Dedifferentiated amniotic fluid mesenchymal stem cell (primary cell): Measurements from ENCODE around the gene RASAL1.

Source experiments
- DNase-seq: peaks from one replicate; pipeline ENCODE4 v3.0.0-alpha.2; 2016; ENCODE audit errors: extremely low spot score

RASAL1 gene

GRCh38 chr12:113071135-113072112 is 64.1 kb downstream of the RASAL1 start:
- no peak for DNase-seq

DNA sequence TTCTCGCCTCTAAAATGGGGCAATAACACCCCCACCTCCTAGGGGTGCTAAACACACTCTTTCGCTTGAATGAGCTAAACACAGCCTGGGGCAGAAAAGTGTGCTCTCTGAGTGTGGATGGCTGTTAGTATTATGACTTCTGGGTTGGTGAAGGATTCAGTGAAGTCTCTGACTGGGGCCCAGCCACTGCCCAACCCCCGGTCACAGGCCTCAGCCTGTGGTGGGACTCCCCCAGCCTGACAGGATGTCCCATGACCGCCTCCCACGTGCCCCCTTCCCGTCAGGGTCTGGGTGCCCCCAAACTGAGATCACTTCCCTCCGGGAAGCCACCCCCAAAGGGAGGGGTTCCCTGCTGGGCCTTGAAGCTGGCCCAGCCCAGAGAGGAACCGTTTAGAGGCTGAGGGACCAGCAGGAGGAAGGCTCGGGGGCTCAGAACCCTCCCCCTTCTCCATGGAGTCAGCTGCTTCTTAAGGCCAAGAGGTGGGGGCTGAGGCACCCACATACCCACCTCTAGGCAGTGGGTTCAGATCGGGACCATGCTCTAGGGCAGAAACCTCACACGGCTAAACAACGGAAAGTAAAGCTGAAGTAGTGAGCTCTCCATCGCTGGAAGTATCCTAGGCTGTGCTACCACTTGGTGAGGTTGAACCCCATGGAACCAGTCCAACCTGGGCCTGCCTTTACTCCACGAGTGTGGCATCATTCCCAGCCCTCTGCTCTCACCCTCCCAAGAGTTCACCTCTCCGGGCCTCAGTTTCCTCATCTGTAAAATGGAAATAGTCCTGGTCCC is 65.2 kb downstream of the RASAL1 start:
- DNase-seq: no peak

DNA sequence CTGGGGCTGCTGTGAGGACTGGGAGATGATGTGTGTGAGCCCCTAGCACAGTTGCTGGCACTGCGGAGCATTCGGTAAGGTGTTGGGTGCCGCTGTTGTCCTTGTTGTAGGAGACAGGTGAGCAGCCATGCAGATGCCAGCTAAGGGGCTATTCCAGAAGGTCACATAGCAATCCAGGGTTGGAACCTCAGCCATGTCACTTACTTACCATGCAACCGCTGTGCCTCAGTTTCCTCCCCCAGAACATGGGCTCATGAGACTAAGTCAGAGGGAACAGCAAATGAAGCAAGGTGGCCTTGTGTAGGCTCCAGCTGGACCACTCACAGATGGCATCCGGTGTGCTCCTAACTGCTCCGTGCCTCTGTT is 65.8 kb downstream of the RASAL1 start:
- DNase-seq: no peak

DNA sequence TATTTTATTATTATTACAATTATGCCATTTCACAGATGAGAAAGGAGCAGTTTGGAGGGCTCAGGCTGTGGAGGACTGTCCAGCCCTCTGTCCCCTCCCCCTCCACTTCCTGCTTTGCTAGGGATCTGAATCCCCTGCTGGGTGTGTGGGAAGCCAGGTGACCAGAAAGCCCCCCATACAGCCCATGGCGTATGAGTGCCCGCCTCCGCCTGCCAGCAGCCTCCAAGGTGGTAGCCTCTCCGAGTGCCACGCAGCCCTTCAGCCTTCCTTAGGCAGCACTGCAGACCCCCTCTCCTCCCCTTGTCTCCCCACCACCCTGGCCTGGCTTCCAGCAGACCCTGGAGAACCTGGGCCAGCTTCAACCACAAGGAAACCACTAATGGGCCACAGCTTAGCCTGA is 66.4 kb downstream of the RASAL1 start:
- no peak for DNase-seq

- no peak for DNase-seq
Observed at GRCh38 chr12:113067987-113068935, 67.3 kb downstream of the RASAL1 start.

DNA sequence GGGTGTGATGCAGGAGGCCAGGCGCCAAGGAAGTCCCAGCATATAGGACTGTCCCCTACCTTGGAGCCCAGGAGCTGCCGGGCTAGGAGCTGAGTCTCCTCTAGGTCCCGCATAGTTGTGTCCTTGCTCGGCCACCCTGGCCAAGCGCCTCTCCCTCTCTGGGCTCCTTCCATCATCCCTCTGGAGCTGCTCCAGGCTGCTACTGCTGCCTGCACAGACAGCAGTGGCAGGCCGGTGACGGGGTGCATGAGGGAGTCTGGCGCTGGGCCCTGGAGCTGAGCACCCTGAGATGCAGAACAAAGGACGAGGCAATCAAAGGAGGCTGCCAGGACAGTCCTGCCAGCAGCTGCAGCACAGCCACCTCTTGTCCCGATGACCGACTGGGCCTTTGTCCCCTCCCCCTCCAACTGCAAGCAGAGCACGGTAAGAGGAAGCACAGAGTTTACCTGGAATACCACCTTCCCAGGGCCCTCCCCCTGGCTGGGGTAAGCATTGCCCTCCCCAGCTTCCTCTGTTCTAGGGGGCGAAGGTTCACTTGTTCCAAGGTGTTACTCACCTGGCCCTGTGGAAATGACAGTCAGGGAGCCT is 68.7 kb downstream of the RASAL1 start:
- no peak for DNase-seq

DNA sequence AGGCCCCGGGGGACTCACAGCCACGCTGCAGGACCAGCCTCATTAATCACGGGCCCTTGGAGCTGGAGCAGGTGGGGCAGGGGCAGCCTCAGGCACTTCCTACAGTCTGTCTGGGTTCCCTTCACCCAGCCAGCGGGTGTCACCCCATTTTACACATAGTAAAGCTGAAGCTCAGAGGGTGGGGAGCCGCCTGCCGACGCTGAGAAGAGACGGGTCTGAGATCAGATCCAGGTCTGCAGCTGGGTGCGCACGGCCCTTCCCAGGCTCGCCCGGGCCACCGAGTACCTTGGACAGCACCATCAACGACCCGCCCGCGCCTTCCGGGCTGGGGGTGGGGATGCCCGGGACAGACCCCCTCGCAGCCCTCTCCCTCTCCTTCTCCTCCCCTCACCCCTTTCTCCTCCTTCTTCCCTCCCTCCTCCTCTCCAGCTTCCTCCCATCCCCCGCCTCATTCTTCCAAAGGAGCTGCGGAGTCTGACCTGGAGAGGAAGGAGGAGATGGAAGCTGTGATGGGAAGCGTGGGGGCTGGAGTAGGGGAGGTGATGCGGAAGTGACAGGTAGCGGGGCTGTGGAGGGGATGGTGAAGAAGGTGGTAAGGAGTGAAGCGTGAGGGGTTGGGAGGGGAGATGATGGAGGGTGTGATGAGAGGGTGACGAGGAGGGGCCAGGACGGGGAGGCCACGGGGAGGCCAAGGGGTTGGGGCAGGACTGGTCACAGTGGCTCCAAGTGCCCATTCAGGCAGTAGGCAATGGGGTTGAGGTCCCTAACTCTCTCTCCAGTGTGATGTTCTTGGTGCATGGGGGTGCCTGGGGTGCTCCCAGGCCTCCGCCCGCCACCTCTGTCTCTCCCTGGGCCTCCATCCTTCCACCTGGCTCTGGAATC is 70.2 kb downstream of the RASAL1 start:
- DNase-seq: no peak

- DNase-seq: no peak
Observed at GRCh38 chr12:113064395-113065125, 71.0 kb downstream of the RASAL1 start.

GRCh38 chr12:113063396-113064350 is 71.9 kb downstream of the RASAL1 start:
- DNase-seq: no peak

DNA sequence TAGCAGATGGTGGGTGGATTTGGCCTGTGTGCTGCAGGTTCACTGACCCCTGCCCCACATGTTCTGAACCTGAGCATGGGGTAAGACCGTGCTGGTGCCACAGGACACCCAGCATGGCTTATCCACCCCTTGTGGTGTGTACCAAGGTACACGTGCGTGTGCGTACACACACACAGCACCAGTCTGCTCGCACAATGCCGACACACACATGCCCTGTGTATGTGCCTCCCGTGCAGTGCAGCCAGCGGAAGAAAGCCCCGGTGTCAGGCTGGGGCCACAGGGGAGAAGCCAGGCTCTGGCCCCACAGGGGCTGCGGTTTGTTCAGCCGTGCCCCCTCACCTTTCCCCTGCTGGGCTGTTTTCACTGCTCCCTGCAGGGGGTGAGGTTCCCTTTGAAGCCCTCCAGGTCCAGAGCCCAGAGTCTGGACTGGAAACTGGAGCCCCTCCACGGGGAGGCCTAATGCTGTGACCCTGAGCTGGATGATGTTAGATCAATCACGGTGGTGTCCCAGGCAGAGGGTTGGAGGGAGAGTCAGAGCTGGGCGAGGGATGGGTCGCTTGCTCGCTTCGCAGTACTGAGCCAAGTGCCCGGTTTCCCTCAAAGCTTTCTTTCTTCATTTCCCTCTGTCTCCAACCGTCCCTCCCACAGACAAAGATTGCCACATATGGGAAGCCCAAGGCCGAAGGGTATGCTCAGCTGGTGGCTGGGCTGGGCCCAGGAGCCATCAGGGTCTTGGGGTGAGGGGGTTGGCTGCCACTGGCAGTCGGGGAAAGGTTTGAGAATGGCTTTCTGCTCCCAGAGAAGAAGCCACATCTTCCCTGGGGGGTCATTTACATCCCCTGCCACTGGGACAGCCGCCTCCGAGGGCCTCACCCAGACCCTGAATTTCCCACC is 72.8 kb downstream of the RASAL1 start:
- DNase-seq: no peak

DNA sequence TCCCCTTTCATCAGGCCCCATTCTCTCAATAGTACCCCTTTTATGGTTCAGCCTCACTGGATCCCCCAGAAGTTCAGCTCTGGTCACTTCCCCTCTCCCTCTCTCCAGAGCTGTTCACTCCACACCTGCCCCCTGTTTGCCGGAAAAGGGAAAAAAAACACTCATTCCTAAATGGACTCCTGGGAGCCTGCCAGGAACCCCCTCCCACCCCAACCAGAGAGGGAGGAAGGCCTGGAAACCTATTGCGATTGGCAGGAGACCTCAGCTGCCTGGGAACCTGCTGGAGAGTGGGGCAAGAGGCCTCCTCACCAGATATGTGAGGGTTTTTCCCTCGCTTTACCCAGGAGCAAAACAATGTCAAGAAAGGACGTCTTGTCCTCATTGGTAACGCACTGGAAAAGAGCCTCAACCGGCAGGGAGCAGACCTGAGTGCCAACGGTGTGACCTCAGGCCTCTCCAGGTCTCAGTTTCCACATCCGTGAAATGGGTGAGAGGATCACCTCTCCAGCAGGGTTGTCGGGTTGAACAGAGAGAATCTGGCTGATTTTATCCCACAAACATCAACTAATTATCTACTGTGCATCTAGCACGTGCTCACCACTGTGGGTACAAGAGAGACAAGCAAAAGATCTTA is 74.4 kb downstream of the RASAL1 start:
- DNase-seq: no peak

GRCh38 chr12:113060336-113060960 is 75.1 kb downstream of the RASAL1 start:
- DNase-seq: no peak

GRCh38 chr12:113059071-113059595 is 76.4 kb downstream of the RASAL1 start:
- DNase-seq: no peak

GRCh38 chr12:113058553-113058952 is 77.0 kb downstream of the RASAL1 start:
- no peak for DNase-seq

DNA sequence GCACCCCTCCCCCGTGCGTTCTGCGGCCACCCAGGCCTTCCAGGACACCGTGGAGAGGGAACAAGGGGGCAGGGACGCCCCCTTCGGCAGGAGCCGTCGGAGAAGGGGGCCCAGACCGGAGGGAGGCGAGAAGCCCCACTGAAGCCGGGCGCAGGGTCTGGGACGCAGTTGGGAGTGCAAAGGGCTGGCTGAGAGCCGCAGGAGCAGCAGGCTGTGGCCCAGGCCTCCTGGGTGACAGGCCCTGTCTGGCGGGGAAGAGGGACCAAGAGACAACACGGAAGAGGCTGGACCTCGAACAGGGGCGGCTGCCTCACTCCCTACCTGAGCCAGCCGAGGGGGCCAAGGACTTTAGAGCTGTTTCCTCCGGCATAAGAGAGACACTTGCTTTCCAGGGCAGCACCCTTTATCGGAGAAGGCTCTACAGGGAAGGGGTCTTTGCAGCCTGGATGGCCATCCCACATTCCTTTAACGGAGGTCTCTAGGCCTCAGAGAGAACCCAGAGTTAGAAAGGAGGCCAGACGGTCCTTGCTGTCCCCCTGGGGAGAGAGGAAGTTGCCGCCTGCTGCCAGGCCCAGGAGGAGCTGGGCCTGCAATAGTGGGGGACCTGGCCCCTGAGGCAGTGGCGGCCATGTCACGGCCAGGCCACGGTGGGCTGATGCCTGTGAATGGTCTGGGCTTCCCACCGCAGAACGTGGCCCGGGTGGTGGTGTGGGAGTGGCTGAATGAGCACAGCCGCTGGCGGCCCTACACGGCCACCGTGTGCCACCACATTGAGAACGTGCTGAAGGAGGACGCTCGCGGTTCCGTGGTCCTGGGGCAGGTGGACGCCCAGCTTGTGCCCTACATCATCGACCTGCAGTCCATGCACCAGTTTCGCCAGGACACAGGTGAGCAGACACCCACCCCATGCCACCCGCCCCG is 77.7 kb downstream of the RASAL1 start:
- no peak for DNase-seq
